ENCODE results near the gene ITSN1. TPM values are rescaled to one million over a fixed set of nuclear protein-coding genes. Genes with fewer than 3 reads are reported as not detected.

Gene ITSN1
- total RNA-seq, 4 donors from 2014 or later = 33.0 to 50.5 (median 45.9) TPM

GRCh38 chr21:33650929-33651509 lies 8.7 kb downstream of the ITSN1 start:
- no peaks in the 10 kb centered on the region for H3K9me3 ChIP-seq
- H3K27me3 ChIP-seq = no peaks in the 10 kb centered on the region
- H3K4me1 ChIP-seq = peaks cover 0 to 30% (median 5%) of the 10 kb centered on the region in 3 donors
- ATAC-seq = no peak
- no peak overlapping the region for H3K27ac ChIP-seq
- WGBS, 2 donors (ENCODE audit: low coverage in 1 of 2) = 46 to 48% methylated on average over 3 of the region's 7 CpGs
- no peaks in the 10 kb centered on the region for H3K36me3 ChIP-seq
- no peak overlapping the region for H3K4me3 ChIP-seq
- no peak for TF ChIP-seq CTCF (IDR thresholded peaks at IDR 0.05)
- no peak for TF ChIP-seq POLR2A (IDR thresholded peaks at IDR 0.05)
- no peak for TF ChIP-seq EP300 (IDR thresholded peaks at IDR 0.05)
- TF ChIP-seq POLR2AphosphoS5 (IDR thresholded peaks at IDR 0.05) = no peak

GRCh38 chr21:33651965-33652680 lies 9.8 kb downstream of the ITSN1 start:
- Histone ChIP-seq H3K27ac (no peak overlapping the region), H3K4me1 (peaks cover 0 to 40% (median 5%) of the 10 kb centered on the region in 3 donors), H3K36me3 (no peaks in the 10 kb centered on the region), H3K27me3 (no peaks in the 10 kb centered on the region), H3K4me3 (no peak overlapping the region), H3K9me3 (no peaks in the 10 kb centered on the region)
- 89% methylated on average over 6 to 8 of the region's 8 CpGs for WGBS, 2 donors (ENCODE audit: low coverage in 1 of 2)
- TF ChIP-seq CTCF (IDR thresholded peaks at IDR 0.05) (no peak), POLR2AphosphoS5 (IDR thresholded peaks at IDR 0.05) (no peak), POLR2A (IDR thresholded peaks at IDR 0.05) (no peak), EP300 (IDR thresholded peaks at IDR 0.05) (no peak)
- ATAC-seq = no peak

GRCh38 chr21:33654412-33654811 lies 12.1 kb downstream of the ITSN1 start:
- no peak for ATAC-seq
- no peak overlapping the region for H3K4me3 ChIP-seq
- no peak overlapping the region for H3K27ac ChIP-seq
- peaks cover 0 to 46% (median 5%) of the 10 kb centered on the region in 3 donors for H3K4me1 ChIP-seq
- H3K36me3 ChIP-seq = no peaks in the 10 kb centered on the region
- H3K9me3 ChIP-seq = no peaks in the 10 kb centered on the region
- no peaks in the 10 kb centered on the region for H3K27me3 ChIP-seq
- 98 to 100% methylated on average over 2 to 4 of the region's 4 CpGs for WGBS, 2 donors (ENCODE audit: low coverage in 1 of 2)
- no peak for TF ChIP-seq EP300 (IDR thresholded peaks at IDR 0.05)
- TF ChIP-seq CTCF (IDR thresholded peaks at IDR 0.05) = no peak
- no peak for TF ChIP-seq POLR2A (IDR thresholded peaks at IDR 0.05)
- TF ChIP-seq POLR2AphosphoS5 (IDR thresholded peaks at IDR 0.05) = no peak

- Histone ChIP-seq H3K4me1 (peaks cover 0 to 54% (median 5%) of the 10 kb centered on the region in 3 donors), H3K27me3 (no peaks in the 10 kb centered on the region), H3K36me3 (no peaks in the 10 kb centered on the region), H3K9me3 (no peaks in the 10 kb centered on the region), H3K4me3 (no peak overlapping the region), H3K27ac (no peak overlapping the region)
- TF ChIP-seq POLR2A (IDR thresholded peaks at IDR 0.05) = no peak
- TF ChIP-seq CTCF (IDR thresholded peaks at IDR 0.05) = no peak
- TF ChIP-seq POLR2AphosphoS5 (IDR thresholded peaks at IDR 0.05) = no peak
- TF ChIP-seq EP300 (IDR thresholded peaks at IDR 0.05) = no peak
- no peak for ATAC-seq
- 50 to 61% methylated on average over 4 to 7 of the region's 8 CpGs for WGBS, 2 donors (ENCODE audit: low coverage in 1 of 2)
Measured at GRCh38 chr21:33655588-33656221, 13.4 kb downstream of the ITSN1 start.
